ENCODE results near the gene RPS6KC1.

RPS6KC1 gene

DNA sequence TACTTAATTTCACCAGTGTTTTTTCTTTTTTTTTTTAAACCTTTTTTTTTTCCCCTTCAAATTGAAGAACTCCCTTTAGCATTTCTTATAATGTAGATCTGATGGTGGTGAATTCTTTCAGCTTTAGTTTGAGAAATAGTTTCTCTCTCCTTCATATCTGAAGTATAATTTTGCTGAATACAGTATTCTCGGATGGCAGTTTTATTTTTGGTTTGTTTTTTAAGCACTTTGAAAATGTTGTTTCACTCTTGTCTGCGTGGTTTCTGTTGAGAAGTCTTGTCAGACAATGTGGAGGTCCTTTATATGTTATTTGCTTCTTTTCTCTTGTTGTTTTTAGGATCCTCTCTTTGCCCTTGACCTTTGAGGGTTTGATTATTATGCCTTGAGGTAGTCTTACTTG is 135.1 kb downstream of the RPS6KC1 start:
- TF ChIP-seq CEBPB (IDR thresholded peaks at IDR 0.05) (no peak), NFIC (IDR thresholded peaks at IDR 0.05) (no peak), YY1 (IDR thresholded peaks at IDR 0.05; ENCODE audit: low read depth) (no peak), EP300 (IDR thresholded peaks at IDR 0.05; ENCODE audit: borderline replicate concordance) (no peak), TCF12 (IDR thresholded peaks at IDR 0.05; ENCODE audit: low read depth) (no peak), FOXM1 (IDR thresholded peaks at IDR 0.05; ENCODE audit: borderline replicate concordance, low read depth) (no peak), ZBTB7A (IDR thresholded peaks at IDR 0.05; ENCODE audit: low read depth) (no peak), CREB1 (IDR thresholded peaks at IDR 0.05; ENCODE audit: low read depth) (no peak), TEAD4 (IDR thresholded peaks at IDR 0.05) (no peak), EGR1 (IDR thresholded peaks at IDR 0.05) (no peak), USF1 (IDR thresholded peaks at IDR 0.05) (no peak), TAF1 (IDR thresholded peaks at IDR 0.05; ENCODE audit: low read depth) (no peak), RAD21 (IDR thresholded peaks at IDR 0.05; ENCODE audit: low read depth) (no peak)
- TF ChIP-seq, protein P1, sequence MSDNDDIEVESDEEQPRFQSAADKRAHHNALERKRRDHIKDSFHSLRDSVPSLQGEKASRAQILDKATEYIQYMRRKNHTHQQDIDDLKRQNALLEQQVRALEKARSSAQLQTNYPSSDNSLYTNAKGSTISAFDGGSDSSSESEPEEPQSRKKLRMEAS (IDR thresholded peaks at IDR 0.05), result no peak
- TF ChIP-seq, protein P2, sequence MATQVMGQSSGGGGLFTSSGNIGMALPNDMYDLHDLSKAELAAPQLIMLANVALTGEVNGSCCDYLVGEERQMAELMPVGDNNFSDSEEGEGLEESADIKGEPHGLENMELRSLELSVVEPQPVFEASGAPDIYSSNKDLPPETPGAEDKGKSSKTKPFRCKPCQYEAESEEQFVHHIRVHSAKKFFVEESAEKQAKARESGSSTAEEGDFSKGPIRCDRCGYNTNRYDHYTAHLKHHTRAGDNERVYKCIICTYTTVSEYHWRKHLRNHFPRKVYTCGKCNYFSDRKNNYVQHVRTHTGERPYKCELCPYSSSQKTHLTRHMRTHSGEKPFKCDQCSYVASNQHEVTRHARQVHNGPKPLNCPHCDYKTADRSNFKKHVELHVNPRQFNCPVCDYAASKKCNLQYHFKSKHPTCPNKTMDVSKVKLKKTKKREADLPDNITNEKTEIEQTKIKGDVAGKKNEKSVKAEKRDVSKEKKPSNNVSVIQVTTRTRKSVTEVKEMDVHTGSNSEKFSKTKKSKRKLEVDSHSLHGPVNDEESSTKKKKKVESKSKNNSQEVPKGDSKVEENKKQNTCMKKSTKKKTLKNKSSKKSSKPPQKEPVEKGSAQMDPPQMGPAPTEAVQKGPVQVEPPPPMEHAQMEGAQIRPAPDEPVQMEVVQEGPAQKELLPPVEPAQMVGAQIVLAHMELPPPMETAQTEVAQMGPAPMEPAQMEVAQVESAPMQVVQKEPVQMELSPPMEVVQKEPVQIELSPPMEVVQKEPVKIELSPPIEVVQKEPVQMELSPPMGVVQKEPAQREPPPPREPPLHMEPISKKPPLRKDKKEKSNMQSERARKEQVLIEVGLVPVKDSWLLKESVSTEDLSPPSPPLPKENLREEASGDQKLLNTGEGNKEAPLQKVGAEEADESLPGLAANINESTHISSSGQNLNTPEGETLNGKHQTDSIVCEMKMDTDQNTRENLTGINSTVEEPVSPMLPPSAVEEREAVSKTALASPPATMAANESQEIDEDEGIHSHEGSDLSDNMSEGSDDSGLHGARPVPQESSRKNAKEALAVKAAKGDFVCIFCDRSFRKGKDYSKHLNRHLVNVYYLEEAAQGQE (IDR thresholded peaks at IDR 0.05; ENCODE audit: low read depth), result no peak

DNA sequence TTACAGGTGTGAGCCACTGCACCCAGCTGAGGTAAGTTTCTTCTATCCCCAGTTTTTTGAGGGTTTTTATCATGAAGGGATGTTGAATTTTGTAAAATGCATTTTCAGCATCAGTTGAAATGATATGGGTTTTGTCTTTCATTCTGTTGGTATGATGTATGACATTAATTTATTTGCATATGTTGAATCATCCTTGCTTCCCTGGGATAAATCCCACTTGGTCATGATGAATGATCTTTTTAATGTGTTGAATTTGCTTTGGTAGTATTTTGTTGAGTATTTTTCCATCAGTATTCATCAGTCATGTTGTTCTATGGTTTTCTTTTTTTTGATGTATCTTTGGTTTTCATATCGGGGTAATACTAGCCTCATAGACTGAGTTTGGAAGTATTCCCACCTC is 141.0 kb downstream of the RPS6KC1 start:
- no peak for TF ChIP-seq CEBPB (IDR thresholded peaks at IDR 0.05)
- TF ChIP-seq, protein P1 (IDR thresholded peaks at IDR 0.05), result no peak
- no peak for TF ChIP-seq NFIC (IDR thresholded peaks at IDR 0.05)
- no peak for TF ChIP-seq TEAD4 (IDR thresholded peaks at IDR 0.05)
- no peak for TF ChIP-seq ZBTB7A (IDR thresholded peaks at IDR 0.05; ENCODE audit: low read depth)
- TF ChIP-seq YY1 (IDR thresholded peaks at IDR 0.05; ENCODE audit: low read depth), result no peak
- no peak for TF ChIP-seq FOXM1 (IDR thresholded peaks at IDR 0.05; ENCODE audit: borderline replicate concordance, low read depth)
- no peak for TF ChIP-seq USF1 (IDR thresholded peaks at IDR 0.05)
- TF ChIP-seq RAD21 (IDR thresholded peaks at IDR 0.05; ENCODE audit: low read depth), result no peak
- TF ChIP-seq EGR1 (IDR thresholded peaks at IDR 0.05), result no peak
- TF ChIP-seq EP300 (IDR thresholded peaks at IDR 0.05; ENCODE audit: borderline replicate concordance), result no peak
- TF ChIP-seq, protein P2 (IDR thresholded peaks at IDR 0.05; ENCODE audit: low read depth), result no peak
- TF ChIP-seq CREB1 (IDR thresholded peaks at IDR 0.05; ENCODE audit: low read depth), result no peak
- TF ChIP-seq TAF1 (IDR thresholded peaks at IDR 0.05; ENCODE audit: low read depth), result no peak
- no peak for TF ChIP-seq TCF12 (IDR thresholded peaks at IDR 0.05; ENCODE audit: low read depth)

DNA sequence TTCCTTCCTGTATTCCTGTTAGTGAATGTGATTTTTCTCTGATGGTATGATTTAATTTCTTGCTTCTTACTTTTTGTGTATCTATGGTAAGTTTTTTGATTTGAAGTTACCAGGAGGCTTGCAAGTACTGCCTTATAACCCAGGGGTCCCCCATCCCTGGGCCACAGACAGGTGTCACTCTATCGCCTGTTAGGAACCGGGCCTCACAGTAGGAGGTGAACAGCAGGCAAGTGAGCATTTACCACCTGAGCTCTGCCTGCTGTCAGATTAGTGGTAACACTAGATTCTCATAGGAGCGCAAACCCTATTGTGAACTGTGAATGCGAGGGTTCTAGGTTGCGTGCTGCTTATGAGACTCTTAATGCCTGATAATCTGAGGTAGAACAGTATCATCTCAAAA is 143.3 kb downstream of the RPS6KC1 start:
- TF ChIP-seq NFIC (IDR thresholded peaks at IDR 0.05) (no peak), USF1 (IDR thresholded peaks at IDR 0.05) (no peak), RAD21 (IDR thresholded peaks at IDR 0.05; ENCODE audit: low read depth) (no peak)
- TF ChIP-seq, protein P1 (IDR thresholded peaks at IDR 0.05), result no peak

- no peak for TF ChIP-seq TEAD4 (IDR thresholded peaks at IDR 0.05)
- no peak for TF ChIP-seq RAD21 (IDR thresholded peaks at IDR 0.05; ENCODE audit: low read depth)
- TF ChIP-seq CREB1 (IDR thresholded peaks at IDR 0.05; ENCODE audit: low read depth), result no peak
- no peak for TF ChIP-seq NFIC (IDR thresholded peaks at IDR 0.05)
- no peak for TF ChIP-seq EP300 (IDR thresholded peaks at IDR 0.05; ENCODE audit: borderline replicate concordance)
- no peak for TF ChIP-seq FOXM1 (IDR thresholded peaks at IDR 0.05; ENCODE audit: borderline replicate concordance, low read depth)
- TF ChIP-seq, protein P2 (IDR thresholded peaks at IDR 0.05; ENCODE audit: low read depth), result no peak
- TF ChIP-seq TCF12 (IDR thresholded peaks at IDR 0.05; ENCODE audit: low read depth), result no peak
Measured at GRCh38 chr1:213194855-213195254, 143.8 kb downstream of the RPS6KC1 start.

Data from Ishikawa (cell line).